ENCODE measurements around the gene GPR107. TPM values are rescaled to one million over a fixed set of nuclear protein-coding genes. Genes with fewer than 3 reads are reported as not detected.

Gene GPR107
- total RNA-seq, 4 donors from 2014 or later = 19.3 to 36.1 (median 28.9) TPM

DNA sequence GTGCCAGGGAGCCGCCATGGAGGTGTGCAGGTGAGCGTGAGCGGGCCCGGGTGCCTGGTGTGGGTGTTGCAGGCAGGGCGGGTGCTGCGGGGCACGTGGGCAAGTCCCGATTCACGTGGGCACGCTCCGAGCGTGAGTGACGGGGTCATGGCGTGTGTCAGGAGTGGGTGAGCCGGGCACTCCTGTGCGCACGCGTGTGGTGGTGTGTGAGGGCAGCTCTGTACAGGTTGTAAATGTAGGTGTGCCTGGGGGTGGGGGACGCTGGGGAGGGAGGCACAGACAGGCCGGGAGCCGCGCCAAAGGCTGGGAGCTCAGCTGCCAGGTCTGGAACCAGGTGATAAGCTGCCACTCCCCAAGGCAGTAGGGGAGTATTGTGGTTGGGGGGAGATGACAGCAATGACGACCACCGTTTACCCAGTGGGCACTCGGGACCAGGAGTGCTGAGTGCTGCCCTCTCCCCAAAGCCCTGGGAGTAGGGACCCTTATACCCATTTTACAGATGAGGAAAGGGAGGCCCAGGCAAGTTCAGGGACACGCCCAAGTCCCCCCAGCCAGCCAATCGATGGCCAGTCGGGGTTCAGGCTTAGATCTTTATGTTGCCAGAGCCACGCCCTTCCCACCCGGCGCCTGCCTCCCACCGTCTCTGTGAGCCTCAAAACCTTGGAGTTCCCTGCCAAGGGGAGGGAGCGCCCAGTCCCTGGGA is 128.1 kb downstream of the GPR107 start:
- no peaks in the 10 kb centered on the region for H3K36me3 ChIP-seq
- H3K9me3 ChIP-seq = no peaks in the 10 kb centered on the region
- no peak for DNase-seq (ENCODE audit: low spot score in 2 of 2)
- no peak for TF ChIP-seq EP300 (IDR thresholded peaks at IDR 0.05)
- TF ChIP-seq POLR2A (IDR thresholded peaks at IDR 0.05) = no peak
- TF ChIP-seq, protein P1, sequence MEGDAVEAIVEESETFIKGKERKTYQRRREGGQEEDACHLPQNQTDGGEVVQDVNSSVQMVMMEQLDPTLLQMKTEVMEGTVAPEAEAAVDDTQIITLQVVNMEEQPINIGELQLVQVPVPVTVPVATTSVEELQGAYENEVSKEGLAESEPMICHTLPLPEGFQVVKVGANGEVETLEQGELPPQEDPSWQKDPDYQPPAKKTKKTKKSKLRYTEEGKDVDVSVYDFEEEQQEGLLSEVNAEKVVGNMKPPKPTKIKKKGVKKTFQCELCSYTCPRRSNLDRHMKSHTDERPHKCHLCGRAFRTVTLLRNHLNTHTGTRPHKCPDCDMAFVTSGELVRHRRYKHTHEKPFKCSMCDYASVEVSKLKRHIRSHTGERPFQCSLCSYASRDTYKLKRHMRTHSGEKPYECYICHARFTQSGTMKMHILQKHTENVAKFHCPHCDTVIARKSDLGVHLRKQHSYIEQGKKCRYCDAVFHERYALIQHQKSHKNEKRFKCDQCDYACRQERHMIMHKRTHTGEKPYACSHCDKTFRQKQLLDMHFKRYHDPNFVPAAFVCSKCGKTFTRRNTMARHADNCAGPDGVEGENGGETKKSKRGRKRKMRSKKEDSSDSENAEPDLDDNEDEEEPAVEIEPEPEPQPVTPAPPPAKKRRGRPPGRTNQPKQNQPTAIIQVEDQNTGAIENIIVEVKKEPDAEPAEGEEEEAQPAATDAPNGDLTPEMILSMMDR (IDR thresholded peaks at IDR 0.05) = no peak
- 90 to 95% methylated on average over 28 to 33 of the region's 33 CpGs for WGBS, 2 donors
- H3K27ac ChIP-seq = no peak overlapping the region
- no peaks in the 10 kb centered on the region for H3K27me3 ChIP-seq
- no peak overlapping the region for H3K4me3 ChIP-seq
- H3K4me1 ChIP-seq = peaks cover 0 to 32% (median 5%) of the 10 kb centered on the region in 4 donors

DNA sequence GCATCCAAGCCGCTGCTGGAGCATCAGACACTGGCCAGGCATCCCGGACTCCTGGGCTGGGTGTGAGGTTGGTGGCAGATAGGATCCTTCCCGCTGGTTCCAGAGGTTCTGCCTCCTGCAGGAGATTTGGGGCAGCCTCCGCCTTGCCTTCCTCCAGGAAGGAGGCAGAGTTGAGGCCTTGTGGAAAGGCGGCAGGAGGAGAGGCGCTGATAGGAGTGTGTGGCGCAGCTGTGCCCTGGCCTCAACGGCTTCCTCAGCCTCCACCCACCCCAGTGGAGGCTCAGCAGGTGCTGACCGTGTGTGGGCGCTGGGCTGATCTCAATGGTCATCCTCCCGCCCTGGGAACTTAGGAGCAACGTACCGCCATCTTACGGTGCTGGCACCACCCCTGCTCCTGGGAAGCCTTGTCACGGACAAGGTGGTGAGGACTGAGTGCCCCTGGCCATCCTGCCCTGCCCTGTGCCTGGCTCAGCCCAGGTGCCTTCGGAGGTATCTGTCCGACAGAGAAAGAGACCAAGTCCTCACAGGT is 128.7 kb downstream of the GPR107 start:
- no peaks in the 10 kb centered on the region for H3K36me3 ChIP-seq
- H3K27ac ChIP-seq = peak overlapping the region in 1 of 4 donors; percentile 75
- no peak overlapping the region for H3K4me3 ChIP-seq
- no peaks in the 10 kb centered on the region for H3K27me3 ChIP-seq
- TF ChIP-seq POLR2A (IDR thresholded peaks at IDR 0.05) (no peak), EP300 (IDR thresholded peaks at IDR 0.05) (no peak)
- TF ChIP-seq, protein P1 (IDR thresholded peaks at IDR 0.05) = no peak
- WGBS, 2 donors = 82 to 96% methylated on average over 11 to 12 of the region's 17 CpGs
- H3K4me1 ChIP-seq = peaks cover 0 to 39% (median 5%) of the 10 kb centered on the region in 4 donors
- DNase-seq (ENCODE audit: low spot score in 2 of 2) = no peak
- no peaks in the 10 kb centered on the region for H3K9me3 ChIP-seq

DNA sequence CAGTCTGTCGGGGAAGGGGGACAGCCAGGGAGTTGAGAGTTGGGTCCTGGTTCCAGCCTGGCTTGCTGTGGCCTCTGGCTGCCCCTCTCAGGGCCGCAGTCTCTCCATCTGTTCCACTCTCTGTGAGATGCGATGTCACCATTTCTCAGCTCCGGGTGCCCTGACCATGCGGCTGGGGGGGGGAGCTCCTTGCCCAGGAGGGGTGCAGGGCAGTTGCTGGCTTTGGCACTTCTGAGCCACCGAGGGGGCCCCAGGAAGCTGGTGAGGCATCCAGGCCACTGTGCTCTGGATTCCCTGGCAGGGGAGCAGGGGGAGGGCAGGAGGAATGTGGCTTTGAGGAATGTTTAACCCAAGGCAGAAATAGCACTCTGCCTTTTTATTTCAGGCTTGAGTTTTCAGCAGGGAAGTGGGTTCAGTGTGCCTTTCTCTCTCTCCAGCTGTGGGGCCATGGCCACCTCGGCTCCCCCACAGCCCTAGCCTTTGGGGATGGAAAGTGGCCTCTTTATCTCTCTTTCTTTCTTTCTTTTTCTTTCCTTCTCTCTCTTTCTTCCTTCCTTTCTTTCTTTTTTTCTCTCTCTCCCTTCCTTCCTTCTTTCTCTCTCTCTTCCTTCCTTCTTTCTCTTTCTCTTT is 129.5 kb downstream of the GPR107 start:
- no peak for DNase-seq (ENCODE audit: low spot score in 2 of 2)

DNA sequence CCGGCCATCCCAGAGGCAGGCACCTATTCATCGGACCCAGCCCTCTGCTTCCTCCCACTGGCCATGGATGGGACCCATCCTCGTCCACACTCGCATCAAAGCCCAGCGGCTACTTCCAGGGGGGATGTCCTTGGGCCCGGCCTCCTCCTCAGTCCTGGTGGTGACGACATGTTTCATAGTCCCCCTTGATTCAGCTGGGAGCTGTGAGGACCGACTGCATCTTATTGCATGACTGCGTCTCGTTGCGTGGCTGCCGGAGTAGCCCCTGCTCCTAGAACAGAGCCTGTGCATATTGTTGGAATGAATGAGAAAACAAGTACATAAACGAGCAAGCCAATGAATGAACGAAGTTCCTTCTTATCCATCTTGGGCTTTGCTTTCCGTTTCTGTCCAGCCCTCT is 131.3 kb downstream of the GPR107 start:
- WGBS, 2 donors = 75 to 77% methylated on average over 14 to 15 of the region's 15 CpGs
- Histone ChIP-seq H3K27me3 (no peaks in the 10 kb centered on the region), H3K9me3 (no peaks in the 10 kb centered on the region), H3K4me3 (no peak overlapping the region), H3K4me1 (peaks cover 0 to 42% (median 5%) of the 10 kb centered on the region in 4 donors), H3K36me3 (no peaks in the 10 kb centered on the region), H3K27ac (peak overlapping the region in 3 of 4 donors; percentile 36 to 71 (median 37))
- TF ChIP-seq, protein P1 (IDR thresholded peaks at IDR 0.05) = no peak
- no peak for TF ChIP-seq EP300 (IDR thresholded peaks at IDR 0.05)
- no peak for TF ChIP-seq POLR2A (IDR thresholded peaks at IDR 0.05)
- DNase-seq (ENCODE audit: low spot score in 2 of 2) = no peak

More for the DNA sequence above, 129.5 kb downstream of the GPR107 start:
- no peaks in the 10 kb centered on the region for H3K27me3 ChIP-seq
- peak overlapping the region in 2 of 4 donors; percentile 16 to 75 for H3K27ac ChIP-seq
- H3K36me3 ChIP-seq = no peaks in the 10 kb centered on the region
- TF ChIP-seq, protein P1 (IDR thresholded peaks at IDR 0.05) = no peak
- TF ChIP-seq EP300 (IDR thresholded peaks at IDR 0.05) = no peak
- no peak for TF ChIP-seq POLR2A (IDR thresholded peaks at IDR 0.05)
- no peak overlapping the region for H3K4me3 ChIP-seq
- 11 to 14% methylated on average over 7 of the region's 7 CpGs for WGBS, 2 donors
- no peaks in the 10 kb centered on the region for H3K9me3 ChIP-seq
- H3K4me1 ChIP-seq = peaks cover 0 to 42% (median 5%) of the 10 kb centered on the region in 4 donors
